Fibroblast of villous mesenchyme (primary cell): ENCODE results near the gene ADA. TPM values are rescaled to one million over a fixed set of nuclear protein-coding genes. Genes with fewer than 3 reads are reported as not detected.

Experiments
- DNase-seq: peaks from one replicate; pipeline ENCODE4 v3.0.0-alpha.2; 2010; ENCODE audit warnings: low read depth
- H3K4me3 ChIP-seq: 2 replicates; pipeline ENCODE4 v1.5.1; 2011; ENCODE audit warnings: low read depth, mild to moderate bottlenecking, low read length
- CTCF ChIP-seq: IDR thresholded peaks from 2 replicates; pipeline ENCODE4 v1.5.1; 2012; ENCODE audit warnings: low read depth, mild to moderate bottlenecking, low read length; ENCODE audit not compliant: insufficient read depth
- total RNA-seq: library from RNA; depleted of rRNA; stranded (reverse); fragments of >200 nt; gene quantifications from 2 replicates; pipeline ENCODE4 v1.2.3, GENCODE V29; 2012

ADA gene
- total RNA-seq, 1 donor: 10.4 TPM

DNA sequence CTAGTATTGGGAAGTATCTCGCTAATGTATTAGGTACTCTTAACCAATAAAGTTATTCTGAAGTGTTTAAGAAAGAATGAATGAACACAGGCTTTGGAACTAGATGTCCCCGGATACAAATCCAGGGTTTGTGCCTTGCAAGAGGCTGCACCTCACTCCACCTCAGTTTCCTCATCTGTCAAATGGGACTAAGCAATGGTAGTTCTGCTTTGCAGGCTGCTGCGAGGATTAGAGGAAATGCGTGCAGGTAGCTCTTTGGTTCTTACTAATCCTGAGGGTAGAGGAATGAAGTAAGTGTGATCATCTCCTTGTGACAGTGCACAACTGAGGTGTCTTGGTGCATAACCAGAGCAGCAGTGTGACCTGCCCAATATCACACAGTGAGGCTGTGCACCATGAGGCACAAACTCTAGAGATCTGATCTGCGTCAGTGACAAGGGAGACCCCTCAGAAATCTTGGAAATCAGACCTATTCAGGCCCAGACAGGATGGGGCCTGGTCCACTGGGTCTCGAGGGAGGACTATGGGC lies 26.7 kb downstream of the ADA start:
- DNase-seq: no peak
- no peak overlapping the region for H3K4me3 ChIP-seq
- no peak for TF ChIP-seq CTCF

- TF ChIP-seq CTCF: no peak
- DNase-seq: no peak
- H3K4me3 ChIP-seq: no peak overlapping the region
These were observed 27.3 kb downstream of the ADA start for GRCh38 chr20:44624152-44624551.

DNA sequence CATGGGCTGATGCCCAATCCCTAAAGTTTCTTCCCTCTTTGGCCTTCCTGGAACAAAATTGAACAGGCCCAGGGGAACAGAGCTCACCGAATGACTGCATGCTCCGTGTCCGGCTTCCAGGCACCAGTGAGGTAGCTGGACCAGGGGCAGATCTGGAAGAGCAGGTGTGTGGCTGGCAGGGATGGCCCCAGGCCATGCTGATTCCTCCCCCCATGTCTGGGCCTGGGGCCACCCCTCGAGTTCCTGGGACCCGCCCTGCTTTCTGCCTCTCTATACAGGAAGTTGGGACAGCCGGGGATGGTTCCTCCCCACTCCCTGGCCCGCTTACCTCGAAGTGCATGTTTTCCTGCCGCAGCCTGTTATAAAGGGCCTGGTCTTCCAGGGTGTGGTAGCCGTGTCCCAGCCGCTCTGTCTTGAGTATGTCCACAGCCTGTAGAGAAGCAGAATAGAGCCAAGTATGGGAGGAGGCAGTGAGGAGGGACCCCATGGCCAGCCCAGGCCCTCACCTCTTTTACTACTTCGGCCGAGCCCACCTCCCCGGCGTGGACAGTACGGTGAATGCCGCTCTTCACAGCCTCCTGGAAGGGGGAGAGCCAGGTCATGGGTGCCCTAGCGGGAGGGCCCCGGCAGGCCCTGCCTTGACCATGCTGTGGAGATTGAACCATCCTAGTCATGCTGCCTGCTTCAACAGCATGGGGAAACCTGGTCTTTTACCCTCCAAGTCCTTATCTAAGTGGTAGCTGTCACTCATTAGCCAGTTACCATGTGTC lies 28.8 kb downstream of the ADA start:
- H3K4me3 ChIP-seq: no peak overlapping the region
- no peak for TF ChIP-seq CTCF
- DNase-seq: no peak

GRCh38 chr20:44621939-44622338 lies 29.6 kb downstream of the ADA start:
- TF ChIP-seq CTCF: no peak
- no peak overlapping the region for H3K4me3 ChIP-seq
- no peak for DNase-seq

GRCh38 chr20:44621325-44621724 lies 30.2 kb downstream of the ADA start:
- no peak for TF ChIP-seq CTCF
- DNase-seq: no peak
- H3K4me3 ChIP-seq: no peak overlapping the region

DNA sequence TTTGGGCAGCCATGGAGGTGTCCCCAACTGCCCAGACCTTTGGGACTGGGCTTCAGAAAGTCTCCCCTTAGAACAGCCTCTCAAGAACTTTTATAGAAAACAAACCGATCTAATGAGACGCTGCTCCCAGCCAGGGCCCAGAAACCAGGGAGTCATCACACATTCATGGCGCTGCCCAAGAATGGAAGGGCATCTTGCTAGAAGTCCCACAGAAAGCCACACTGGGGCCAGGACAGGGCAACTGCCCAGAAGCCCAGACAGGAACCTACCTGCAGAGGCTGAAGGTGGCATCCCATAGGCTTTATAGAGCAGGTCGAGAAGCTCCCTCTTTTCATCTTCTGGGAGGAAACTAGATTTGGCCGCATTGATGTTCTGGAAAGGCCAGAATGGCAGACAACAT lies 31.5 kb downstream of the ADA start:
- DNase-seq: no peak
- no peak for TF ChIP-seq CTCF
- no peak overlapping the region for H3K4me3 ChIP-seq
